G401.6 (cell line): Measurements from ENCODE around the gene PCDHA8.
"Not testable (repeated sequence)": the region's sequence is repeated elsewhere in the genome, so short reads cannot be mapped to it uniquely, and the experiment has no call there.

ENCODE experiments used
- FAIRE-seq: peaks from 2 replicates; lab custom pipeline; 2012; peaks lifted over from hg19 to GRCh38; lab: Jason Lieb, UNC

Gene PCDHA8

GRCh38 chr5:140829511-140830501 is 11.2 kb upstream of the PCDHA8 start:
- not testable (repeated sequence) for FAIRE-seq

GRCh38 chr5:140833993-140834392 is 7.0 kb upstream of the PCDHA8 start, which contains the start of gene PCDHA7:
Gene PCDHA7 (plus strand): TSS chr5:140834269. CDS start chr5:140834384, 115 bp downstream.
- no peak for FAIRE-seq

GRCh38 chr5:140834439-140835008 is 6.5 kb upstream of the PCDHA8 start:
- FAIRE-seq: not testable (repeated sequence)

- no peak for FAIRE-seq
These were observed 5.1 kb upstream of the PCDHA8 start for GRCh38 chr5:140835622-140836510.

GRCh38 chr5:140842798-140843733 is 2.1 kb downstream of the PCDHA8 start:
- FAIRE-seq: no peak

- FAIRE-seq: not testable (repeated sequence)
These were observed 7.4 kb downstream of the PCDHA8 start, which contains the start of gene PCDHA9 for GRCh38 chr5:140848139-140849102. Gene PCDHA9 (plus strand): TSS chr5:140848382. CDS start chr5:140848496, 114 bp downstream.

GRCh38 chr5:140849831-140850634 is 9.0 kb downstream of the PCDHA8 start:
- not testable (repeated sequence) for FAIRE-seq

GRCh38 chr5:140855772-140856674 is 15.0 kb downstream of the PCDHA8 start, which contains the start of gene PCDHA10:
Gene PCDHA10 (plus strand): TSS chr5:140855897. CDS start chr5:140856049, 152 bp downstream.
- FAIRE-seq: no peak

GRCh38 chr5:140857177-140857986 is 16.4 kb downstream of the PCDHA8 start:
- no peak for FAIRE-seq

- no peak for FAIRE-seq
These were observed 16.9 kb downstream of the PCDHA8 start for GRCh38 chr5:140857987-140858240.

- FAIRE-seq: no peak
These were observed 21.7 kb downstream of the PCDHA8 start for GRCh38 chr5:140862441-140863295.

GRCh38 chr5:140868721-140869554 is 28.0 kb downstream of the PCDHA8 start, which contains the start of gene PCDHA11:
Gene PCDHA11 (plus strand): TSS chr5:140868957. CDS start chr5:140869104, 147 bp downstream.
- FAIRE-seq: peak; percentile 83

GRCh38 chr5:140869555-140869886 is 28.5 kb downstream of the PCDHA8 start:
- FAIRE-seq: no peak

GRCh38 chr5:140870221-140871201 is 29.5 kb downstream of the PCDHA8 start:
- no peak for FAIRE-seq
